22Rv1 (cell line): ENCODE results near the gene HOXC12.
A peak's percentile ranks its signal among the peaks of the same experiment; 100 is the strongest.

Experiments used
- H3K27ac ChIP-seq: fragments of 450-650 bp; 2 replicates; pipeline ENCODE4 v1.5.1; 2017
- ZFX ChIP-seq: fragments of 450-650 bp; IDR thresholded peaks from 2 replicates; pipeline ENCODE4 v1.6.1; 2017; ENCODE audit warnings: antibody characterized with exemption, borderline replicate concordance
- TF ChIP-seq, protein P1 (sequence below): fragments of 450-650 bp; IDR thresholded peaks from 2 replicates; pipeline ENCODE4 v1.5.1; 2017; ENCODE audit warnings: mild to moderate bottlenecking

HOXC12 gene

DNA sequence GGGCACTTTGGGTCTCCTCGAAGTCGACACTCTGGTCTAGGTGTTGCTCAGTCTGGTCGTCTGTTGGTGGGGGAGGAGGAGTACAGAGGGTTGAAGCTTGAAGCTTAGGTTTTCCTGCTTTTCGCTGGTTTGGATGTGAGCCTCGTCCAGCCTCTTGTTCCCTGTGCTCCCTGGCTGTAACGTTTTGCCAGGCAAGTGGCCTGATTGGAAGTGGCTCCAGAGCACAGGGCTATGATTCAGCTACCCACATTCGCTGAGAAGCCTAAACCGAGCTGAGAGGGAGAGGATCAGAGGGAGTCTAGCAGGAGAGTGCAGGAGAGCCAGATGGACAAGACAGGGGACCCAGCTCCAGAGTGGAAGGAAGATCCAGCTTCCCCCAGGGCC is 36.4 kb downstream of the HOXC12 start:
- no peak for TF ChIP-seq ZFX
- TF ChIP-seq, protein P1, sequence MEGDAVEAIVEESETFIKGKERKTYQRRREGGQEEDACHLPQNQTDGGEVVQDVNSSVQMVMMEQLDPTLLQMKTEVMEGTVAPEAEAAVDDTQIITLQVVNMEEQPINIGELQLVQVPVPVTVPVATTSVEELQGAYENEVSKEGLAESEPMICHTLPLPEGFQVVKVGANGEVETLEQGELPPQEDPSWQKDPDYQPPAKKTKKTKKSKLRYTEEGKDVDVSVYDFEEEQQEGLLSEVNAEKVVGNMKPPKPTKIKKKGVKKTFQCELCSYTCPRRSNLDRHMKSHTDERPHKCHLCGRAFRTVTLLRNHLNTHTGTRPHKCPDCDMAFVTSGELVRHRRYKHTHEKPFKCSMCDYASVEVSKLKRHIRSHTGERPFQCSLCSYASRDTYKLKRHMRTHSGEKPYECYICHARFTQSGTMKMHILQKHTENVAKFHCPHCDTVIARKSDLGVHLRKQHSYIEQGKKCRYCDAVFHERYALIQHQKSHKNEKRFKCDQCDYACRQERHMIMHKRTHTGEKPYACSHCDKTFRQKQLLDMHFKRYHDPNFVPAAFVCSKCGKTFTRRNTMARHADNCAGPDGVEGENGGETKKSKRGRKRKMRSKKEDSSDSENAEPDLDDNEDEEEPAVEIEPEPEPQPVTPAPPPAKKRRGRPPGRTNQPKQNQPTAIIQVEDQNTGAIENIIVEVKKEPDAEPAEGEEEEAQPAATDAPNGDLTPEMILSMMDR, result no peak
- H3K27ac ChIP-seq, result no peak overlapping the region

GRCh38 chr12:53992377-53992889 is 37.7 kb downstream of the HOXC12 start:
- TF ChIP-seq, protein P1, result no peak
- no peak for TF ChIP-seq ZFX
- H3K27ac ChIP-seq, result no peak overlapping the region

DNA sequence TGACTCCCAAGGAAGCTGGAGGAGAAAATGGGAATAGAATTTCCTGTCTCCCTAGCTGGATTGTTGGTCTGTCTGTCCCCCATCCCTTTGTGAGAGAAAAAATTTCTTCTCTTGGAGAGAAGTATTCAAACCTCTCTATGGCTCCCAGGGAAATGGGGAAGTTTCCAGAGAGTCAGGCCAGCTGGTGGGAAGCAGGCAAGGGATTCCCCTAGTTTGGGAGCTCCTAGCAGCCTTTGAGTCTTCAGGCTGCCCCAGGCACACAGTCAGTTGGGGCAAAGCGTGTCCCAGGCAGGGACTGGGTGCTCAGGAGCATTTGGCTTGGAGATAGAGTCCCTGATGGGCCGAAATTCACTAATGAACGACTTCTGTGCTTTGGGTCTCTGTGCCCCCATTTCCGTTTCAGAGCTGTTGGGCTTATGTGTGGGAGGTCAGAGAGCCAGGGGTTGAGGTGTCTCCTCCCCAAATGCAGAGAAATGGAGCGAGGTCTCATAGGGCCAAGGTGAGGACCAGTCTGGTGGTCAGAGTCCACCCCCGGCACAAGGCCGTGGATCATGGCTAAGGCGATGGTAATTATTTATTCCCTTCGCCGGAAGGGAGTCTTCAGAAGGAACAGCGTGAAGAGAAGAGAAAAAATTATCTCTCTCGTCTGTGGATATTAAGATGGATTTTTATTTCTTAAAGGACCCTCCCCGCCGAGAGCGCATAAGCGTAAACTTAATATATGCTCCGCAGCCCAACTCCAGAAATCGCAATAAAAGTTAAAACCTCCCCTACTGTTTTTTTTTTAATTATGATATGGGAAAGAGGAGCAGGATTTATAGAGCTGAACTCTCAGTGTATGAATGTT is 38.7 kb downstream of the HOXC12 start:
- H3K27ac ChIP-seq, result no peak overlapping the region

GRCh38 chr12:53994009-53994263 is 39.2 kb downstream of the HOXC12 start:
- TF ChIP-seq, protein P1, result no peak
- TF ChIP-seq ZFX, result no peak
- H3K27ac ChIP-seq, result no peak overlapping the region

More for the DNA sequence above, 38.7 kb downstream of the HOXC12 start:
- TF ChIP-seq, protein P1, result no peak
- TF ChIP-seq ZFX, result no peak

- H3K27ac ChIP-seq, result peak overlapping the region; percentile 69
- no peak for TF ChIP-seq ZFX
- TF ChIP-seq, protein P1, result no peak
Measured at GRCh38 chr12:53994264-53995001, 39.7 kb downstream of the HOXC12 start.

DNA sequence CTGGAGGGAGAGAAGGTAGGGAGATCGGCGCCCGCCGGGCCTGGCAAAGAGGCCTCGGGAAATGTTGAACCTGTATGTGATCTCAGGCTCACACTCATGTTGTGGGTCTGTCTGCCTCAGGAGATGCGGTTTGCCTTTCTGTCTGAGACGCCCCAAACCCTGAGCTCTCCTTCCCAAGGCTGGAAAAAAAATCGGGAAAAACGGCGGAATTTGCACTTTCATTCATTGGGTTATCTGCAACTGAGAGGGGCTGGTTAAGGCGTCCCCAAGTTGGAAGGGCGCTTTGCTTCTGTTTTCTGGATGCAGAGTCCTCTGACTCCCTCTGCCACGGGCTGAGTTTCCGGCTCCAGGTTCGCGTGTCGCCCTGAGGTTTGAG is 40.3 kb downstream of the HOXC12 start:
- H3K27ac ChIP-seq, result peak overlapping the region; percentile 69

More for the DNA sequence above, 40.3 kb downstream of the HOXC12 start:
- TF ChIP-seq, protein P1, result no peak
- no peak for TF ChIP-seq ZFX
